Measurements from ENCODE around the gene RTN3.

The RTN3 gene

GRCh38 chr11:63802637-63803414, 121.5 kb downstream of the RTN3 start:
- H3K4me3 Mint-ChIP-seq, result no peak overlapping the region
- peak; percentile 33 for ATAC-seq
- H3K27ac Mint-ChIP-seq, result no peak overlapping the region
- no peaks in the 10 kb centered on the region for H3K9me3 Mint-ChIP-seq
- no peaks in the 10 kb centered on the region for H3K27me3 Mint-ChIP-seq
- no peaks in the 10 kb centered on the region for H3K4me1 Mint-ChIP-seq
- no peak for DNase-seq

GRCh38 chr11:63804259-63804658, 123.0 kb downstream of the RTN3 start:
- Mint-ChIP-seq H3K27me3 (no peaks in the 10 kb centered on the region), H3K9me3 (no peaks in the 10 kb centered on the region), H3K4me1 (no peaks in the 10 kb centered on the region), H3K27ac (no peak overlapping the region), H3K4me3 (no peak overlapping the region)
- DNase-seq, result no peak
- no peak for ATAC-seq

- H3K4me1 Mint-ChIP-seq, result no peaks in the 10 kb centered on the region
- DNase-seq (no peak), ATAC-seq (no peak)
- H3K4me3 Mint-ChIP-seq, result no peak overlapping the region
- no peaks in the 10 kb centered on the region for H3K27me3 Mint-ChIP-seq
- H3K27ac Mint-ChIP-seq, result no peak overlapping the region
- H3K9me3 Mint-ChIP-seq, result no peaks in the 10 kb centered on the region
Measured at GRCh38 chr11:63805844-63806415, 124.6 kb downstream of the RTN3 start.
